ENCODE results near the gene CYP26A1.

GRCh38 chr10:93080350-93081046, 6.8 kb downstream of the CYP26A1 start:
- TF ChIP-seq CTCF (IDR thresholded peaks at IDR 0.05; ENCODE audit: low read length), result peak; percentile 83
- no peak for TF ChIP-seq EZH2 (optimal IDR thresholded peaks at IDR 0.05; ENCODE audit: low read depth, low read length)
